Lung (tissue), 12 donors: Measurements from ENCODE around the gene CEACAM5. TPM values are rescaled to one million over a fixed set of nuclear protein-coding genes. Genes with fewer than 3 reads are reported as not detected.

Source experiments
- ATAC-seq: fragments of 200-7000 bp; cut with Tn5 transposase; one replicate; pipeline ENCODE4 v1.9.1; 2020; ENCODE audit warnings: moderate number of reproducible peaks; ENCODE audit not compliant: insufficient read depth, low FRiP score
- DNase-seq, 3 donors: peaks; one replicate each; pipeline ENCODE4 v3.0.0-alpha.2; 2013 to 2017
- H3K27ac ChIP-seq, 2 donors: one replicate each; pipeline ENCODE4 v1.5.1; 2013; ENCODE audit warnings: mild to moderate bottlenecking in 2 of 2, moderate library complexity in 2 of 2, control low read depth in 1 of 2, inconsistent platforms in 1 of 2, low read depth in 1 of 2, low read length in 1 of 2
- H3K27me3 ChIP-seq, 3 donors: one replicate each; pipeline ENCODE4 v1.5.1; 2013; ENCODE audit warnings: low read length in 2 of 3; ENCODE audit not compliant: control insufficient read depth in 3 of 3, insufficient read depth in 3 of 3
- H3K36me3 ChIP-seq, 4 donors: one replicate each; pipeline ENCODE4 v1.5.1; 2013; ENCODE audit warnings: low read length in 4 of 4, mild to moderate bottlenecking in 1 of 4, moderate library complexity in 1 of 4; ENCODE audit not compliant: control insufficient read depth in 4 of 4, insufficient read depth in 4 of 4
- H3K4me1 ChIP-seq, 5 donors: one replicate each; pipeline ENCODE4 v1.5.1; 2013; ENCODE audit warnings: low read length in 5 of 5, mild to moderate bottlenecking in 2 of 5, moderate library complexity in 1 of 5; ENCODE audit not compliant: control insufficient read depth in 5 of 5, insufficient read depth in 5 of 5
- H3K4me3 ChIP-seq: one replicate; pipeline ENCODE4 v1.5.1; 2013; ENCODE audit warnings: mild to moderate bottlenecking, control low read depth, moderate library complexity
- H3K9ac ChIP-seq, 2 donors: one replicate each; pipeline ENCODE4 v1.5.1; 2013; ENCODE audit warnings: low read length in 2 of 2, control low read depth in 1 of 2; ENCODE audit not compliant: insufficient read depth in 1 of 2
- H3K9me3 ChIP-seq, 4 donors: one replicate each; pipeline ENCODE4 v1.5.1; 2013; ENCODE audit warnings: low read length in 3 of 4, mild to moderate bottlenecking in 1 of 4, moderate library complexity in 1 of 4; ENCODE audit not compliant: control insufficient read depth in 4 of 4, insufficient read depth in 3 of 4
- WGBS, 2 donors: extraction: QIAGEN DNeasy Blood & Tissue Kit; methylation state at CpG; one replicate each; pipeline ENCODE4 v1.1.7; 2013; 5-methylcytosine and 5-hydroxymethylcytosine counted together
- polyA plus RNA-seq, 2 donors: library from polyadenylated mRNA; stranded (reverse); fragments of 200-250 nt; gene quantifications; one replicate each; pipeline ENCODE4 v1.2.1, GENCODE V29; 2013
- total RNA-seq, 2 donors: library from RNA; depleted of rRNA in 1 of 2; stranded (reverse); fragments of >200 nt in 1 of 2; gene quantifications; one replicate each; pipeline ENCODE4 v1.2.1, GENCODE V29; 2014 to 2021
- TF ChIP-seq, protein P1 (sequence below): IDR thresholded peaks from 2 replicates; pipeline ENCODE4 v1.5.1; 2012; ENCODE audit warnings: mild to moderate bottlenecking; ENCODE audit errors: control extremely low read depth, extremely low read depth
- donor health status: control.
- donor health status: control.
- donor health status: Bipolar disorder and iron deficiency.
- donor health status: healthy.
- donor health status: DM: yes; HTN: yes; CAD: no.

CEACAM5 gene
- total and polyA plus RNA-seq, 4 donors: 0.11 to 37.9 (median 6.1) TPM

DNA sequence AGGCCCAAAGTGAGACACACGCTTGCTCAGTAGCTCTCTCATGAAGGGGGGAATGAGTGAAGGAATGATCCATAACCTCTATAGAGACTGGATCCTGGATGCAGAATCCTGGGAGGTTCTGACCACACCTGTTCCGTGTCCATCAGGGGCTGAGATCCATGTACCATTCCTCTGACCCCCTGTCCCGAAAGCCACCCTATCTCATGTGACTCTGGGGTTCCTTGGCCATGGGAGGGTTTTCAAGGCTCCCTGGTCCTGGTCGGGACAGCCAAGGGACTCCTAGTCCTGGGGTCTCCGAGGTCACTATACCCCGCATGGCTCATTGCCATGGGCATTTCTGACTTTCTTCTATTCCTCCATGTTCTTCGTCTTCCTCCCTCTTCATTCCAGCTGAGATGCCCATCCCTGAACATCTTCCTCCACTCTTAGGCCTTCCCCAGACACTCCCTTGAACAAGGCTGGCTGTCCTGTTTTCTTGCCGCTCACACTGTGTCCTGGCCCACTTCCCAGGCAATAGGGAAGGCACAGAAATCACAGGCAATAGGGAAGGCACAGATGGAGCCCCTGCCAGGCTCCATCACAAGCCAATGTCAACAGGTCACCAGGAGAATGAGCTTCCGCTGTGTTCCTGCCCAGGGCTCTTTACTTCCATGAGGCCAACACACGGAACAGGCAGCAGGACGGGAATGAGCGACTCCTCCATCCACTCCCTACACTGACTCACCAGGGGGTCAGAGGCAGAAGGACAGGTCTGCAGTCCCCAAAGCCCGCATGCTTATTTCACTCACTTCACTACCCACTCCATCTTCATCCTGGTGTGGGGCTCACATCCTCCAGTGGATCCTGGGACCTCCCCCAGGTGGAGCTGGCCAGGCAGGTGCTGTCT is 3.2 kb downstream of the CEACAM5 start:
- no peaks in the 10 kb centered on the region for H3K27me3 ChIP-seq

DNA sequence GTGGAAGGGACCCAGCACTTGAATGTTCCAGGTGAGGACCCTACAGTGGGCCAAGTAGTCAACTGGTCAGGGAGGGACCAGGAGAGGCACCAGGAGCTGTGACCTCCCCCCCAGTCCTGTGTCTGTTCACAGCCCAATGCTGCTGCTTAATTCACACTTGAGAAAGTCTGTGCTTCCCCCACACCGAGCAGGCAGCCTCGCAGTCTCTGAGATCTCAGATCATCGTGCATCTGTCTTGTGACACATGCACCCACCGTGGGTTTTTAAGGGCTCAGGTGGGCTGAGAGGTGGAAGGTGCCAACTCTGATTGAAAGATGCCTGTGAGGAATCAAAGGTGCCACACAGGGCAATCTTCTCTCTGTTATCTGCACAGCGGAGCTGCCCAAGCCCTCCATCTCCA is 6.2 kb downstream of the CEACAM5 start:
- Histone ChIP-seq H3K36me3 (no peaks in the 10 kb centered on the region), H3K4me3 (no peak overlapping the region), H3K27me3 (no peaks in the 10 kb centered on the region), H3K27ac (no peak overlapping the region), H3K9ac (no peak overlapping the region), H3K4me1 (no peaks in the 10 kb centered on the region), H3K9me3 (peaks cover 0 to 2% (median 0%) of the 10 kb centered on the region in 4 donors)
- TF ChIP-seq, protein P1, sequence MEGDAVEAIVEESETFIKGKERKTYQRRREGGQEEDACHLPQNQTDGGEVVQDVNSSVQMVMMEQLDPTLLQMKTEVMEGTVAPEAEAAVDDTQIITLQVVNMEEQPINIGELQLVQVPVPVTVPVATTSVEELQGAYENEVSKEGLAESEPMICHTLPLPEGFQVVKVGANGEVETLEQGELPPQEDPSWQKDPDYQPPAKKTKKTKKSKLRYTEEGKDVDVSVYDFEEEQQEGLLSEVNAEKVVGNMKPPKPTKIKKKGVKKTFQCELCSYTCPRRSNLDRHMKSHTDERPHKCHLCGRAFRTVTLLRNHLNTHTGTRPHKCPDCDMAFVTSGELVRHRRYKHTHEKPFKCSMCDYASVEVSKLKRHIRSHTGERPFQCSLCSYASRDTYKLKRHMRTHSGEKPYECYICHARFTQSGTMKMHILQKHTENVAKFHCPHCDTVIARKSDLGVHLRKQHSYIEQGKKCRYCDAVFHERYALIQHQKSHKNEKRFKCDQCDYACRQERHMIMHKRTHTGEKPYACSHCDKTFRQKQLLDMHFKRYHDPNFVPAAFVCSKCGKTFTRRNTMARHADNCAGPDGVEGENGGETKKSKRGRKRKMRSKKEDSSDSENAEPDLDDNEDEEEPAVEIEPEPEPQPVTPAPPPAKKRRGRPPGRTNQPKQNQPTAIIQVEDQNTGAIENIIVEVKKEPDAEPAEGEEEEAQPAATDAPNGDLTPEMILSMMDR: no peak
- ATAC-seq: no peak
- DNase-seq: no peak
- WGBS, 2 donors: 85 to 89% methylated on average over 5 of the region's 5 CpGs

More for the DNA sequence above, 3.2 kb downstream of the CEACAM5 start:
- H3K4me3 ChIP-seq: no peak overlapping the region
- DNase-seq: no peak
- H3K4me1 ChIP-seq: no peaks in the 10 kb centered on the region
- TF ChIP-seq, protein P1: no peak
- 87 to 92% methylated on average over 13 of the region's 13 CpGs for WGBS, 2 donors
- H3K27ac ChIP-seq: no peak overlapping the region
- ATAC-seq: no peak
- no peak overlapping the region for H3K9ac ChIP-seq
- no peaks in the 10 kb centered on the region for H3K36me3 ChIP-seq
- H3K9me3 ChIP-seq: no peaks in the 10 kb centered on the region

DNA sequence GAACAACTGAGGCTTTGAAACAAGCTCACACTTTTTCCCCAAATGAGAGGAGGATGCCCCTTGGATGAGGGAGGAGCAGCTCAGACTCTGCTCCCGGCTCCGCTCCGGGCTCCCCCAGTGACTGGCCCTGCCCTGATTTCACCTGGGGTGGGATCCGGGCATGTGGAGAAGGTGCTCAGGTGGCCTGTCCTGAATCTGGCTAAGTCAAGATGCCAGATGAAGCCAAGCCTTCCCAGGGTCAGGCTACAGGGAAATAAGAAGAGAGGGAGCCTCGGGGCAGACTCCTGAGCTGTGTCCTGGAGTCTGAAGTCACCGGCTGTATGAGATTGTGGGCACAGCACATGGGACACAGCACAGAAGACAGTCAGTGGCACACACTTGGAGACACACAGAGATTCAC is 10.3 kb downstream of the CEACAM5 start:
- 81 to 88% methylated on average over 6 of the region's 6 CpGs for WGBS, 2 donors
- Histone ChIP-seq H3K9me3 (peaks cover 0 to 2% (median 0%) of the 10 kb centered on the region in 4 donors), H3K4me1 (no peaks in the 10 kb centered on the region), H3K36me3 (no peaks in the 10 kb centered on the region), H3K9ac (no peak overlapping the region), H3K27ac (no peak overlapping the region), H3K4me3 (no peak overlapping the region), H3K27me3 (no peaks in the 10 kb centered on the region)
- TF ChIP-seq, protein P1: no peak
- ATAC-seq: no peak
- no peak for DNase-seq
